PC-3 (cell line): Measurements from ENCODE around the gene TRABD2B.

Experiments
- CTCF ChIP-seq: fragments of 300-600 bp; sonication (generic); conservative IDR thresholded peaks from 2 replicates; pipeline ENCODE4 v1.5.1; 2017; ENCODE audit warnings: antibody characterized with exemption, low read depth, mild to moderate bottlenecking, low read length
- EZH2 ChIP-seq: fragments of 300-600 bp; sonication (generic); IDR thresholded peaks from one replicate; pipeline ENCODE4 v1.6.1; 2017; ENCODE audit warnings: antibody characterized with exemption, mild to moderate bottlenecking, low read length; ENCODE audit not compliant: unreplicated experiment

GRCh38 chr1:47840393-47841190, 156.6 kb downstream of the TRABD2B start:
- no peak for TF ChIP-seq CTCF
- no peak for TF ChIP-seq EZH2
